KOPT-K1 (cell line): Measurements from ENCODE around the gene CA4.
"Not testable (repeated sequence)": the region's sequence is repeated elsewhere in the genome, so short reads cannot be mapped to it uniquely, and the experiment has no call there.

ENCODE experiments used
- H3K27ac ChIP-seq: fragments of 200-600 bp; sonication (generic); 2 replicates; pipeline ENCODE4 v1.5.1; 2016; ENCODE audit warnings: antibody characterized with exemption, mild to moderate bottlenecking, low read depth, low read length; ENCODE audit not compliant: poor library complexity, severe bottlenecking
- H3K36me3 ChIP-seq: fragments of 200-600 bp; sonication (generic); 2 replicates; pipeline ENCODE4 v1.5.1; 2017; ENCODE audit warnings: antibody characterized with exemption, mild to moderate bottlenecking, low read length, moderate library complexity; ENCODE audit not compliant: insufficient read depth
- H3K9me3 ChIP-seq: fragments of 200-600 bp; sonication (generic); 2 replicates; pipeline ENCODE4 v1.5.1; 2017; ENCODE audit warnings: antibody characterized with exemption, low read length, mild to moderate bottlenecking; ENCODE audit not compliant: insufficient read depth, poor library complexity, severe bottlenecking

CA4 gene

GRCh38 chr17:60119807-60120748 is 29.7 kb upstream of the CA4 start:
- not testable (repeated sequence) for H3K27ac ChIP-seq, H3K9me3 ChIP-seq, H3K36me3 ChIP-seq

- H3K27ac ChIP-seq, result no peak overlapping the region
- H3K9me3 ChIP-seq, result no peaks in the 10 kb centered on the region
- H3K36me3 ChIP-seq, result peaks cover 7% of the 10 kb centered on the region; the same call in 1 of the 2 replicates
These were observed 22.4 kb upstream of the CA4 start for GRCh38 chr17:60127068-60128064.

DNA sequence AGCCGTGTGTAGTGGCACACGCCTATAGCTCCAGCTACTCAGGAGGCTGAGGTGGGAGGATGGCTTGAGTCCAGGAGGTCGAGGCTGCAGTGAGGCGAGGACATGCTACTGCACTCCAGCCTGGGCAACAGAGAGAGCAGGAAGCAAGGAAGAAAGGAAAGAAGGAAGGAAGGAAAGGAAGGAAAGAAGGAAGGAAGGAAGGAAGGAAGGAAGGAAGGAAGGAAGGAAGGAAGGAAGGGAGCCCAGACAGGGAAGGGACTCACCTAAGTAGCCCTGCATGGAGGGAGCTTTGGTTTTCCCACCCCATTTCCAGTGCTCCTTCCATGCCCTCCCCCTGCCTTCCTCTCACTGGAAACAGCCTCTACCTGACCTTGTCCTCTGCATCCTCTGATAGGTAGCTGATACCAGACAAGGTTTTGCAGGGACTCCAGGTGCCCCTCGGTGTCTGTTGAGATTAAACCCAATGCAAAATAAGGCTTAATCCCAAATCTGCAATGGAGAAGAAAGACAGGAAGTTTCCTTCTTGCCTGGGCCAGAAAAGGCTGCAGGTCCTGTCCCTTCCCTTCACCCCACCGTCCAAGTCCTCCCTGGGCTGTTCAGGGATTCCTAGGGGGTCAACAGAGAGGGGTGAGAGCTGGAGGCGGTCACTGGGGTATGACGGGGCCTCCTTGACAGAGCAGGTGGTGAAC is 21.5 kb upstream of the CA4 start:
- Histone ChIP-seq H3K9me3 (no peaks in the 10 kb centered on the region), H3K27ac (no peak overlapping the region), H3K36me3 (peaks cover 11% of the 10 kb centered on the region; the same call in 1 of the 2 replicates)

- Histone ChIP-seq H3K27ac (no peak overlapping the region), H3K36me3 (peaks cover 11% of the 10 kb centered on the region; the same call in 1 of the 2 replicates), H3K9me3 (no peaks in the 10 kb centered on the region)
These were observed 20.6 kb upstream of the CA4 start for GRCh38 chr17:60129164-60129563.

- H3K36me3 ChIP-seq, result peaks cover 11% of the 10 kb centered on the region; the same call in 1 of the 2 replicates
- H3K9me3 ChIP-seq, result no peaks in the 10 kb centered on the region
- no peak overlapping the region for H3K27ac ChIP-seq
These were observed 19.3 kb upstream of the CA4 start for GRCh38 chr17:60130466-60130865.

DNA sequence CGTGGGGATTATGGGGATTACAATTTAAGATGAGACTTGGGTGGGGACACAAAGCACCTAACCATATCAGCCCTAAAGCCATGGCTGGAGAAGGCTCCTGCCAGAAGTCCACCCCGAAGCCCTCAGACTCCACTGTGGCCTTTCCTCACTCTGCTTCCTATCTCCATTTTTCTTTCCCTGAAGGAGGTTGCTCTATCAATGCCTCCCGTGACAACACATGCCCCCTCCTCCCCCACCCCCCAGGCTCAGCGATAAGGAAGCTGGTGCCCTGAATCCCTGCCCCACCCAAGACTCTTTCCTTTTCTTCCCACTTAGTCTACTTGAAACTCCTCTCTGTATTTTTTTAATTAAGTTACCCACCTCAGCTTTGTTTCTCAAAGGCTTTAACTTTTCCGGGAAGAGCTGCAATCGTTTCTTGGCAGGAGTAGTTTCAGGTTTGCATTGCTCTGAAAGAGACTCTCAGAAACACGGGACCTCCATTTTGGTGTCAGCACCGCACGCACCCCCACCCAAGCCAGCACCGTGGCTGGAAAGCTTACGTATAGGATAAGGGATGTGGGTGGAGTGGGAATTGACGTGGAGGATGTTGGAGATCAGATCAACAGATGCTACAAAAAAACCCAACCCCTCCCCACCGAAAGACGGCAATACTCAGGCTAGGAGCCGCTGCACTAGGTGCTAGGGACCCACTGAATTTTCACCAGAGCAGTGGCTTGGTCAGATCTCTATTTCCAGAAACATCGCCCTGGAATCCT is 15.2 kb upstream of the CA4 start:
- Histone ChIP-seq H3K27ac (peak overlapping the region; percentile 52), H3K36me3 (peaks cover 11% of the 10 kb centered on the region; the same call in 1 of the 2 replicates), H3K9me3 (no peaks in the 10 kb centered on the region)

- H3K27ac ChIP-seq, result peak overlapping the region; percentile 52
These were observed 14.4 kb upstream of the CA4 start for GRCh38 chr17:60135151-60135950.

GRCh38 chr17:60135951-60136666 is 13.7 kb upstream of the CA4 start:
- Histone ChIP-seq H3K36me3 (peaks cover 11% of the 10 kb centered on the region; the same call in 1 of the 2 replicates), H3K27ac (no peak overlapping the region), H3K9me3 (no peaks in the 10 kb centered on the region)

More at GRCh38 chr17:60135151-60135950, 14.4 kb upstream of the CA4 start:
- H3K9me3 ChIP-seq, result no peaks in the 10 kb centered on the region
- peaks cover 11% of the 10 kb centered on the region; the same call in 1 of the 2 replicates for H3K36me3 ChIP-seq

DNA sequence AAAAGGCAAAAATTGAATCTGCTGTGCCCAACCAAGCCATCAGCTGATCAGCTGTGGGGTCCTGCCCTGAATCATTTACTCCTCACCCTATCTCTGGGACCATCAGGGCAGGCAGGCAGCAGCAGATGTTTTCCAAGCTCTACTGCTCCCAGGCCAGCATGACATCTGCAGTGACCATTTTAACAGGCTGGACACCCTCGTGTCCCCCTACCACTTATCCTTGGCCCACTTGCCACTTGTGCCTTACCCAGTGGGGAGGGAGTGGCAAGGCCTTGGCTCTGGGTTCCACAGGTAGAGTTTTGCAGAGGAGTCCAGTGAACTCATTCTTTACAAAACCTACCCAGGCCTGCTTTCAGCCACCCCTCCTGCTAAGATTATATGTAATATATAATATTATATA is 12.0 kb upstream of the CA4 start:
- Histone ChIP-seq H3K27ac (no peak overlapping the region), H3K9me3 (no peaks in the 10 kb centered on the region), H3K36me3 (peaks cover under 1% of the 10 kb centered on the region; the same call in 1 of the 2 replicates)

DNA sequence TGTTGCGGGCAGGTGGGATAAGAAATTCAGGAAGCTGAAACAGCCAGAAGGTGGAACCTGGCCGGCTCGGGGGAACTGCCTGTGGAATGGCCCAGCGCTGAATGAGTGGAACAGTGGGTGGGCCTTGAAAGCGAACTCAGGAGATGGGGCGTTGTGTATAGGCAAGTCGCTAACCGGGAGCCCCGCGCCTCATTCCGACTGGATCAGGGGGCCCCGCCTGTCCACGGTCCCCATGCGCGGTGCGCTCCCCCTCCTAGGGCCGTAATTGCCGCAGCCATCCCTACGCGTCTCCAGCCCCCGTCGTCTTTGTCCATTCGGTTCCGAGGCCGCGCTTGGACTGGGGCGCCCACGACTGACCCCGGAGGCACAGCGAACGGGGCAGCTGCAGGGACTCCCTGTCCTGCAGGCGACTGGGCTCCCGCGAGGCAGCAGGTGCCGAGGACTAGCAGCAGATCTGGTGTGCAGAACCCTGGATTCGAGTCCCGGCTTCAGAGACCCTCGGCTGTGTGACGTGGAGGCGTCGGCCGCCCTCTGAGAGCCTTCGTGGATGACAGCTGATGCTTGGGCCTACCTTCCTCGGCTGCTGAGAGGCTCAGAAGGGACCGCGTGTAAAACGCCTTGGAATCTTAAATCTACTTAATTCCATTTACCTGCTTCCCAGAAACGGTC is 10.9 kb upstream of the CA4 start:
- Histone ChIP-seq H3K9me3 (no peaks in the 10 kb centered on the region), H3K36me3 (no peaks in the 10 kb centered on the region), H3K27ac (no peak overlapping the region)

DNA sequence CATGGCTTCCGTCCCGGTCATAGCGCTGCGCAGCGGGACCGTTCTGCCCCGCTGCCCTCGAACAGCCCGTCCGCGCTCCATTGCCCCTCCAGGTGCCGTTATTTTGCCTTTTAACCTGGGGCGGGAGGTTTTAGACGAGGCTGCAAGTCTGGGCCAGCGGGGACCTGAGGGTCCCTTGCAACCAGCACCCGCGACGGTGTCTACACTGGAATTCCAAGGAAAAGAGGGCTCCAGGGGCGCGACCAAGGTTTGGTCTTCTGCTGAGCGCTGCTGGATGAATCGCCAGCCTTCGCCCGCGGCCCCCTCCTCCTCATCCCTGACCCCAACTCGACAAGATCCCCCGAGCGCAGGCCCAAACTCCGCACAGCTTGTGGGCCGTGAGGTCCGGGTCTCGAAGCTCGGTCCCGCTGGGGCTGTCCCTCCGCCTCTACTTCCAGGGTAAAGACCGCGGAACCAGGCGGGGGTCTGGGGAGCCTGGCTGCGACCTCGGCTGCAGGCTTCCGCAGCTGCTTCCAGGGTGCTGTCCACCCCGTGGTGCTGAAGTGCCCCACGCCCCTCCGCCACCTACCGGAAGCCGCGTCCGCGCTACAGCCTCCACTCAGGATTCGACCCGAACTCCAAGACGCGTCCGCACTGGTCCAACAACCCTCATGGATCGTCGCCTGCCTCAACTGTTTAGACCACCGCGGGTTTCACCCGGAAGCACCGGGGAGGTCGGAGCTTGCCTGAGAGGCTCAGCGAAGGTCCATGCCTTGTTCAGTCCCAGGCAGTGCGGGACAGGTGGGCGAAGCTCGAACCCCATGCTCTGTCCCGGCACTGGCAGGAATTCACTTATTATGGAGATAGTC is 10.1 kb upstream of the CA4 start:
- no peaks in the 10 kb centered on the region for H3K9me3 ChIP-seq
- no peak overlapping the region for H3K27ac ChIP-seq
- no peaks in the 10 kb centered on the region for H3K36me3 ChIP-seq
